Adipocyte (in vitro differentiated cells): ENCODE data around the gene LSAMP.

Experiments
- DNase-seq: peaks from one replicate; pipeline ENCODE4 v3.0.0-alpha.2; 2015; ENCODE audit warnings: low read depth
- H3K27me3 ChIP-seq: replicated peaks from 2 replicates; pipeline ENCODE4 v1.7.0; 2013; ENCODE audit warnings: mild to moderate bottlenecking, low read length, moderate library complexity; ENCODE audit not compliant: control insufficient read depth, insufficient read depth
- H3K36me3 ChIP-seq: 2 replicates; pipeline ENCODE4 v1.7.0; 2013; ENCODE audit warnings: low read length, mild to moderate bottlenecking, moderate library complexity; ENCODE audit not compliant: control insufficient read depth, insufficient read depth, severe bottlenecking
- H3K4me1 ChIP-seq: 2 replicates; pipeline ENCODE4 v1.7.0; 2013; ENCODE audit warnings: mild to moderate bottlenecking, low read length, moderate library complexity; ENCODE audit not compliant: control insufficient read depth, insufficient read depth
- H3K4me3 ChIP-seq: 2 replicates; pipeline ENCODE4 v1.7.0; 2013; ENCODE audit warnings: mild to moderate bottlenecking, low read length, moderate library complexity
- H3K9ac ChIP-seq: 2 replicates; pipeline ENCODE4 v1.7.0; 2013; ENCODE audit warnings: mild to moderate bottlenecking, low read length, moderate library complexity
- H3K9me3 ChIP-seq: 2 replicates; pipeline ENCODE4 v1.7.0; 2013; ENCODE audit warnings: mild to moderate bottlenecking, low read length, moderate library complexity; ENCODE audit not compliant: control insufficient read depth

LSAMP gene

GRCh38 chr3:116260491-116260890 is 184.8 kb downstream of the LSAMP start:
- Histone ChIP-seq H3K36me3 (no peaks in the 10 kb centered on the region), H3K27me3 (no peaks in the 10 kb centered on the region), H3K9me3 (no peaks in the 10 kb centered on the region), H3K4me3 (no peak overlapping the region), H3K9ac (no peak overlapping the region), H3K4me1 (peaks cover 40% of the 10 kb centered on the region)
- DNase-seq, result no peak

GRCh38 chr3:116259984-116260383 is 185.3 kb downstream of the LSAMP start:
- Histone ChIP-seq H3K4me3 (no peak overlapping the region), H3K27me3 (no peaks in the 10 kb centered on the region), H3K36me3 (no peaks in the 10 kb centered on the region), H3K4me1 (peaks cover 42% of the 10 kb centered on the region), H3K9me3 (no peaks in the 10 kb centered on the region), H3K9ac (no peak overlapping the region)
- DNase-seq, result no peak

- Histone ChIP-seq H3K27me3 (no peaks in the 10 kb centered on the region), H3K4me1 (peaks cover 61% of the 10 kb centered on the region), H3K4me3 (peak overlapping the region; percentile 26), H3K9ac (peak overlapping the region; percentile 55), H3K9me3 (no peaks in the 10 kb centered on the region), H3K36me3 (no peaks in the 10 kb centered on the region)
- DNase-seq, result peak; percentile 54
These were observed 188.3 kb downstream of the LSAMP start for GRCh38 chr3:116256843-116257485.

- H3K9ac ChIP-seq, result peak overlapping the region; percentile 65
- DNase-seq, result peak; percentile 43
- no peaks in the 10 kb centered on the region for H3K9me3 ChIP-seq
- no peaks in the 10 kb centered on the region for H3K36me3 ChIP-seq
- peak overlapping the region; percentile 47 for H3K4me3 ChIP-seq
- H3K27me3 ChIP-seq, result no peaks in the 10 kb centered on the region
- peaks cover 68% of the 10 kb centered on the region for H3K4me1 ChIP-seq
These were observed 190.7 kb downstream of the LSAMP start for GRCh38 chr3:116254541-116254940.

GRCh38 chr3:116253511-116253910 is 191.8 kb downstream of the LSAMP start:
- DNase-seq, result no peak
- Histone ChIP-seq H3K36me3 (no peaks in the 10 kb centered on the region), H3K9me3 (no peaks in the 10 kb centered on the region), H3K4me1 (peaks cover 63% of the 10 kb centered on the region), H3K27me3 (no peaks in the 10 kb centered on the region), H3K4me3 (no peak overlapping the region), H3K9ac (no peak overlapping the region)

GRCh38 chr3:116247605-116248004 is 197.7 kb downstream of the LSAMP start:
- no peak overlapping the region for H3K4me3 ChIP-seq
- peaks cover 14% of the 10 kb centered on the region for H3K4me1 ChIP-seq
- DNase-seq, result no peak
- H3K9ac ChIP-seq, result no peak overlapping the region
- no peaks in the 10 kb centered on the region for H3K27me3 ChIP-seq
- H3K9me3 ChIP-seq, result no peaks in the 10 kb centered on the region
- no peaks in the 10 kb centered on the region for H3K36me3 ChIP-seq

GRCh38 chr3:116246406-116246980 is 198.8 kb downstream of the LSAMP start:
- Histone ChIP-seq H3K9me3 (no peaks in the 10 kb centered on the region), H3K27me3 (no peaks in the 10 kb centered on the region), H3K4me3 (no peak overlapping the region), H3K36me3 (no peaks in the 10 kb centered on the region), H3K4me1 (peaks cover 4% of the 10 kb centered on the region), H3K9ac (no peak overlapping the region)
- DNase-seq, result no peak

- Histone ChIP-seq H3K27me3 (no peaks in the 10 kb centered on the region), H3K4me3 (no peak overlapping the region), H3K9ac (no peak overlapping the region), H3K9me3 (no peaks in the 10 kb centered on the region), H3K36me3 (no peaks in the 10 kb centered on the region), H3K4me1 (no peaks in the 10 kb centered on the region)
- DNase-seq, result no peak
These were observed 202.5 kb downstream of the LSAMP start for GRCh38 chr3:116242825-116243224.

GRCh38 chr3:116241677-116242076 is 203.6 kb downstream of the LSAMP start:
- Histone ChIP-seq H3K36me3 (no peaks in the 10 kb centered on the region), H3K4me1 (no peaks in the 10 kb centered on the region), H3K27me3 (no peaks in the 10 kb centered on the region), H3K4me3 (no peak overlapping the region), H3K9me3 (no peaks in the 10 kb centered on the region), H3K9ac (no peak overlapping the region)
- DNase-seq, result no peak

- no peak overlapping the region for H3K4me3 ChIP-seq
- no peaks in the 10 kb centered on the region for H3K9me3 ChIP-seq
- no peak overlapping the region for H3K9ac ChIP-seq
- H3K4me1 ChIP-seq, result no peaks in the 10 kb centered on the region
- DNase-seq, result no peak
- H3K36me3 ChIP-seq, result no peaks in the 10 kb centered on the region
- no peaks in the 10 kb centered on the region for H3K27me3 ChIP-seq
These were observed 205.0 kb downstream of the LSAMP start for GRCh38 chr3:116240261-116240660.

GRCh38 chr3:116238846-116239565 is 206.3 kb downstream of the LSAMP start:
- no peaks in the 10 kb centered on the region for H3K4me1 ChIP-seq
- H3K27me3 ChIP-seq, result no peaks in the 10 kb centered on the region
- no peak overlapping the region for H3K9ac ChIP-seq
- no peak overlapping the region for H3K4me3 ChIP-seq
- no peak for DNase-seq
- no peaks in the 10 kb centered on the region for H3K36me3 ChIP-seq
- H3K9me3 ChIP-seq, result no peaks in the 10 kb centered on the region
